ELR (cell line): ENCODE data around the gene ADORA2A.

Source experiments
- DNase-seq: peaks from one replicate; pipeline ENCODE4 v3.0.0-alpha.2; 2015; ENCODE audit warnings: low read depth

Gene ADORA2A

DNA sequence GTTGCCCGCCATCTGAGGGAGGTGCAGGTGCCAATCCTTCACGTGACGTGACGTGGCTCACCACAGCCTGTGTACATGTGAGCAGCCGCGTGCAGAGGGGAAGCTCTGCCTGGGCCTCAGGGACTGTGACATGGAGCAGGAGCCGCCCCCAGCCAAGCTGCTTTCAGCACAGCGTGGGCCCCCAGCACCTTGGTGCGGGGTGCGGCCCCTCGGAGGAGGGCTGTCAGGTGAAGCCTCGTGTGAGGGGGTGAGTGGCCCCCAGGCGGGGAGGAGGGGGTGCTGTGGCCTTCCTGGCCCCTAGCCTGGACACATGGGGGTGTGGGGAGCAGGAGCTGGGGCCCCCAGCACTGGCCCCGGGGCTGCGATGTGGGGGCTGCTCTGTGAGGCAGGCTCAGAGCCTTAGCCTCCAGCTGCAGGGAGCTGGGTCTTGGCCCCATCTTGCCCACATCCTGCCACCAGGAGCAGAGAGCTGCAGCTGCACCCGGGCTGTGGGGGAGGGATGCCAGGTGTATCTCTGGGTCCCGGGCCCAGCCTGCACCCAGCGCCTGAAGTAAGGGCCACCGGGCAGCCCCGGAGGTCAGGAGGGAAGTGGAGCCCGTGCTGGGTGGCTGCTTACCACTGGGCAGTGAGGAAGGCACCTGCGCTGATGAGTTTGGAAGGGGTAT, at the start of gene ADORA2A:
TSS of gene ADORA2A (plus strand) at position 100 of the 665 bp plus-strand sequence. CDS start 5,806 bp downstream, outside the sequence.
- DNase-seq = no peak

- peak; percentile 80 for DNase-seq
These were observed 47.9 kb upstream of the ADORA2A start for GRCh38 chr22:24379536-24379935.

DNA sequence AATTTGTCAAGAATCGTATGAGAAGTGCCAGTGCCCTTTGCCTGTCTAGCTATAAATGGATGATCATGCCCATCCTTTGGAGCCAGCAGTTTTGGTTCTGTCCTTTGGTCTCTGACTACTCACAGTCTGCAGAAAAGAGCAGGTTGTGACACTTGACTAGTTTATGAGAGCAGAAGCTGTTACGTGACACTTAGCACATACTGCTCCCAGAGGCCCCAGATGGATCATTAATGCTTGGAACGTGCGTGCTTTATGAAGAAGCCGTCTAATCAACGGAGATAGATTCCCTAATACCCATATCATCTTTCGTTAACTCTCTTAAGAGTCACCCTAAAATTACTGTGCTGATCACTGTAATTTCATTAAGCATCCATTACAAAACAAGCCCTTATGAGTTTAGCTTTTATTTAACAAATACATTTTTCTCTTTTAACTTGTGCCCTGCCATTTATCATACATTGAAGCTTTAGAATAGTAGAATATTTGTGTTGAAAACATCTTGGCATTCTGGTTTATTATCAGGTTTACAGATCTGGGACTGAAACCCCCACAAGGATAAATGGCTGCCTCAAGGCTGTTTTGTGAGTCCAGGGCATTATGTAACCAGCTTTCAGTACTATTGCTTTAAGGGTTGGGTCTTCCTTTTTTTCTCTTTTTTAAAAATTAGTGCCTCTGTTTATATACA, 47.0 kb upstream of the ADORA2A start:
- no peak for DNase-seq

DNA sequence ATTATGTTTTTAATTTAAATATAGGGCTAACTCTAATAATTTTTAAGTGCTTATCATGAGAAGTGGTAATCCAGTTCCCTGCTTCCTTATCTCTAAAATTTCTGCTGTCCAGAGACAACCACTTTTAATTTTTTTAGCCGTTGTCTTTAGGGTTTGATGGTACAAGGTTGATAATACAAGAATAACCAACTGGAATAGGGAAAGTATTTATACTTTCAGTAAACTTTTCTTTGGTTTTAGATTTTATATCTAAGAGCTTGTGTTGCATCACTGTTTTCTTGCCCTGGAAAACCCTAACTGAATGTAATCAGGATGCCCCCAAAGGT, 46.5 kb upstream of the ADORA2A start:
- no peak for DNase-seq

DNA sequence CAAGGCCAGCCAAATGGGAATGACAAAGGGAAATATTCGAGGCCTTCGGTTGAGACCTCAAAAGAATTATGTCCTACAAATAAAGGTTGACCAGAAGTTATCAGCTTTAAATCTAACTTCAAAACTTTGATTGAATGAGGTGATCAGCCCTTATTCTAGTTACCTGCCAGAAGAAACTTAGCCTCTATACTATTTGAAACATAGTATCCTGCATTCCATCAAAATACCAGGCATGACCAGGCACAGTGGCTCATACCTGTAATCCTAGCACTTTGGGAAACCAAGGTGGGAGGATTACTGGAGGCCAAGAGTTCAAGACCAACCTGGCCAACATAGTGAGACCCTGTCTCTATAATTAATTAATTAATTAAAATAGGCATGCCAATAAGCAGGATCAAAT, 44.3 kb upstream of the ADORA2A start:
- no peak for DNase-seq

DNA sequence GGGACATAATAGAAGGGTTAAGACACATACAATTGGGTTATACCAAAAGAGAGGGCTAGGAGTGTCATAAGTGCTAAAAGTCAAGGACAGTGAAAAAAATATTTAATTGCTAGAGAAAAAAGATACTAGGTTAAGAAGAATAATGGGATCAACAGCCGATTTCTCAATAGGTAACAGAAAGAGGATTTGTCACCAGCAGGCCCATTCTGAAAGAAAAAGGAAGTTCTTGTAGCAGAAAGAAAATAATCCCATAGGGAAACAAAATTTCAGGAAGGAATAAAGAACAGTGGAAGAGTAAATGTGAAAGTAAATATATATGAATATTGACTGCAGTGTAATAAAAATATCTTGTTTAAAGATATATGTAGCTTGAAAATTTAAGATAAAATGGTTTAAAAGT, 43.3 kb upstream of the ADORA2A start:
- no peak for DNase-seq

- DNase-seq = no peak
These were observed 40.4 kb upstream of the ADORA2A start for GRCh38 chr22:24386937-24387471.

- DNase-seq = no peak
These were observed 37.7 kb upstream of the ADORA2A start for GRCh38 chr22:24389680-24390079.

DNA sequence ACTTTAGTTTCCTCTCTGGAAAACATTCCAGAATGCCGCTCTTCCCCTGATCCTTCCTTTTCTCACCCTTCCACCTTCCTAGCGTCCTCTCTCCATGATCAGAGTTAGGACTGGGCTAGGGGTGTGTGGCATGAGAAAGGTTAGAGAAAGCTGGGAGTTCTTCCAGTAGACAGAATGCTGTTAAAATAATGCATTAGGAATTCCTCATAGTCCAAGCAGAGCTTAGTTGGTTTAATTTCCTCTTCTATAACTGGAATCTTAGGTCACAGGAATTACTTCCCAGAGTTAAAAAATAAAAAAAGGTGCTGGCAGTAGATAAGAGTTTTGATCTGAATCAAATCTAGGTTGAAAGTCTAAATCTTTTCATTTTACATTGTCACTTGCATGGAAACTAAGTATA, 37.2 kb upstream of the ADORA2A start:
- no peak for DNase-seq

DNA sequence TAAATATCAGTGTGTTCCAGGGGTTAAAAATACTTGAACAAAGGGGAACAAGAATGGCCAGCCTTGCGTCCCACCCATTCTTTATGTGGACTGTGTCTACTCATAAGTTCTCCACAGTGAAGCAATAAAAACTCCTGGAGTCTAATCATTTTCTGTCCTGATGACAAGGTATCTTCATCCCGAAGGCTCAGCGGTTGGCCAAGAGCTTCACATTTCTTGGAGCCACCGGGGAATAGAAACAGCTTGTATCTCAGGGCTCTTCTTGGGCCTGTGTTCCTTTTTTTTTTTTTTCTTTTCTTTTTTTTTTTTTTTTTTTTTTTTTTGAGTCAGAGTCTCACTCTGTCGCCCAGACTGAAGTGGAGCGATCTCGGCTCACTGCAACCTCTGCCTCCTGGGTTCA, 36.8 kb upstream of the ADORA2A start:
- DNase-seq = no peak

- DNase-seq = peak; percentile 83
These were observed 35.6 kb upstream of the ADORA2A start for GRCh38 chr22:24391836-24392217.

- DNase-seq = no peak
These were observed 35.0 kb upstream of the ADORA2A start for GRCh38 chr22:24392218-24392931.

DNA sequence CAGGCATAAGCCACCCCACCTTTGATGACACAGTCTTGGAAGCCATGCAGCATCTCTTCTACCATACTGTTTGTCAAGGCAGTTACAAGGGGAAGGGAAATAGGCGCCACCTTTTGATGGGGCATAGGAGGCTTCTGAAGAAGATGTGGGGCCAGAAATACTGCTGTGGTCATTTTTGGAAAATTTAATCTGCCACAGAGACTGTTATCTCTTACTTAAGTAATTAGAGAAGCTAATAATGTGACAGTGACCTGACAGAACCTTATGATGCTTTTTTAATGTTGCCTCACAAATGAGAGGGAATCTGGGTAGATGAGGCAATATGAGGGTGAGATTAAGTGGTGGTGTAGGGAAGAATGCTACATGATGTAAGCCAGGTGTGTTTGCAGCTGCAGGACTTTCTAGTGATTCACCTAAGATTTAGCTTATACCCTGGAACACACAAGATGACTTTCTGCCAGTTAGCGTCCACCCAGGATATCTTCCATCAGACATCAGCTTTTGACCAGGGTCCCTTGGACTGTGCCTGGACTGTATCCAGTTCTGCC, 34.3 kb upstream of the ADORA2A start:
- no peak for DNase-seq

DNA sequence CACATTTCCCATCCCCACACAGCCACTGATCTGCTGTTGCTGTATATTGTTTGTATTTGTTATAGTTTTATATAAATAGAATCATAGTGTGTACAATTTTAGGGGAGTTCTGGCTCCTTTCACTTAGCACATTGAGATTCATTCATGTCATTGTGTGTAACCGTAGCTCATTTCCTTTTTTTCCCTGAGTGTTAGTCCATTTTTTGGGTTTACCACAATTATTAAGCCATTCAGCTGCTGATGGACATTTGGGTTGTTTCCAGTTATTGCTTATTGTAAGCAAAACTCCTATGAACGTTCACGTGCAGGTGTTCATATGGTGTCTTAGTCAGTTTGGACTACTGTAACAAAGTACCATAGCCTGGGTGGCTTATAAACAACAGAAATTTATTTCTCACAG, 33.6 kb upstream of the ADORA2A start:
- no peak for DNase-seq

GRCh38 chr22:24394254-24394653, 33.1 kb upstream of the ADORA2A start:
- no peak for DNase-seq

DNA sequence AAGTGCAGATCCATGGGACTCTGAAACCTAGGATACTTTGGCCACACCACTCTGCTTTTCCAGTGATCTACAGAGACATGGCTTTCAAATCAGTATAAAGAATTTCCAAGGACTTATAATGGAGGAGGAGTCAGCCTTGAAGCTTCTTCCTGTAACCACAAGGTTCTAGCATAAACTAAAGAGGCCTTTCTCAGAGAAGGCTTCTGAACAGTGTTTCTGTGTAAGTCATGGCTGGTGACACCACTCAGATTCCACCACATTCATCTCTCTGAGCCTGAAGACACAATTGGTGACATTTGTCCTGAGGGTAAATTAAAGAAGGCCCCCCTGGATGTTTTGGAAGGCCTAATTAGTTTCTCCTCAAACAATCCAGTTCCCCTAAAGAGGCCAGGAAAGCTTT, 29.0 kb upstream of the ADORA2A start:
- peak; percentile 41 for DNase-seq

GRCh38 chr22:24400034-24400725, 27.2 kb upstream of the ADORA2A start:
- no peak for DNase-seq

- DNase-seq = peak; percentile 73
These were observed 26.4 kb upstream of the ADORA2A start for GRCh38 chr22:24400726-24401596.

GRCh38 chr22:24401931-24402367, 25.4 kb upstream of the ADORA2A start:
- no peak for DNase-seq

DNA sequence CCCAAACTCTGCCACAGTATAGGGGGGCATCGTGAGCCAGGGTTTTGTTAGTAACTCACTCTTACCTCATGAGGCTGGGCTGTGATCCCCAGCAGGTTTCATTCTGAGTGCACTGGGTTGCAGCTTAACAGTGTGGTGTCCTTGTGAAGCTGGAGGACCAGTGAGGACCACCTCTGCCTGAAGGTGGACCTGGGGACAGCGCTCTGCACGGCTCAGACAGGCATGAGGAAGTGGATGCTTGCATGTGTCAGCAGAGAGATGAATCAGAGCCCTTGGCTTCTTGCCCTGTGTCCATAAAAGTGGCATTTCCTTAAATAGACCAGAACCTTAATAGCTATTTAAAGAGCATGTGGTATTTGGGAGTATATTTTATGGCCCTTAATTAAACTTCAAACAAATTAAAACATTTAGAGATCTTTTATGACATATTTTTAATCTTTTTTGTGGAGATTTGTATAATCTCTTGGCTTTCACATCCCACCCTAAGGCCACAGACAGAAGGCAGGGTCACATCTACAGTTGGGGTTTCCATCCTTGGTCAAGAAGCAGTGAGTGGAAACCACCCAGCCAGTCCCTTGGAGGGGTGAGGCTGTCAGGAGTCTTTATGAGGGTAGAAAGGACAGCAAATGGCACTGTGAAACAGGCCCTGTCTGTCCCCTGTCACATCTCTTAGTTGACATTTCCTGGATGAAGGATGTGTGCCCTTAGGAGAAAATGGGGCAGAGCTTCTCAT, 24.8 kb upstream of the ADORA2A start:
- peak; percentile 94 for DNase-seq
